OCI-M1 (cell line): Measurements from ENCODE around the gene KAT2A.

Experiments
- DNase-seq: peaks from one replicate; lab custom pipeline; 2025; lab: John Stamatoyannopoulos, UW

The KAT2A gene

DNA sequence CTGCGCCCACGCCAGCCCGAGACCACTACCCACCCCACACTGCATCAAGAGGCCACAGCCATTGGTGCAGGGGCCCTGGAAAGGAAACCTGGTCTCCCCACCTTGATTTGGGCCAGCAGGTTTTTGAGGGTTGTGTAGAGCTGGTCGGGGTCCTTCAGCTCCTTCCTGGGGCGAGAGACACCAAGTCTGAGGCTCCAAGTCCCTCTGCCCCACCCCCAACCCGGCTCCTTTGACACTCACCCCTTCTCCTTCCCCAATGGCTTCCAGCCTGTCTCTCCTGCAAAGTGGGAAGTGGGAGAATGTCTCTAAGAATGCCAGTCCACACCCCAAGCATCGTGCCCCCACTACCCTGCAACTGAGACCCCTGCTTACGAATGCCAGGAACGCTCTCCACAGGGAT is 7.0 kb downstream of the KAT2A start:
- no peak for DNase-seq

DNA sequence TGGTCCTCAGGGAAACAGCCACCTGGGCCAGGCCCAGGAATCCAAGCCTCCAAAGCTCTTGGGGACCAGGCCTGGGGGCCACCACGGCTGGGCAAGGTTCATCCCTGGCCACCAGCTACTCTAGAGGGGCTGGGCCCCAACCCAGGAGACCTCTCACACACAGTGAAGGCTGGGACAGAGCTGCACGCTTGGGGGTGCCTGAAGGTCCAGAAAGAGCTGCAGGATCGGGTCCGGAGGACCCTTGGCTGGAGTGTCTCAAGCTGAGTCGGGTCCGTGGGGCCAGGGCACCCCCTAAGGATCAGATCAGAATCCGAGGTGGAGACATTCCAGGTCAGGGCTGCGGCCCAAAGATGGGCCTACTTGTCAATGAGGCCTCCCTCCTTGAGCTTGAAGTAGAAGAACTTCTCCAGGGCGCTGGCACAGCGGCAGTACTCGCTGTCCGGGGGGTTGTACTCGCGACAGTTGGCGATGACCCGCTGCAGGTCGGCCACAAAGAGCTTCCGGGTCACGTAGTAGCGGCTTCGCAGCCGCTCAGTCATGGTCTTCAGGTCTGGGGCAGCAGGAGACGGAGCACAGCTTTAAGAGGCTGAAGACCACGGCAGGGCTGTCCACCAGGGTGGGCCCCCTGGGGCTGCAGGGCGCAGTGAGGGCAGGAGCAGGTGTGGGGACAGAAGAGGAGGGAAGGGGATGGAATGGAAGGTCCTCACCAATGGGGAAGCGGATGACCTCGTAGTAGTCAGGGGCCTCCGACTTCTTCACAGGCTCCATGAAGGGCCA is 7.7 kb downstream of the KAT2A start:
- DNase-seq: no peak

DNA sequence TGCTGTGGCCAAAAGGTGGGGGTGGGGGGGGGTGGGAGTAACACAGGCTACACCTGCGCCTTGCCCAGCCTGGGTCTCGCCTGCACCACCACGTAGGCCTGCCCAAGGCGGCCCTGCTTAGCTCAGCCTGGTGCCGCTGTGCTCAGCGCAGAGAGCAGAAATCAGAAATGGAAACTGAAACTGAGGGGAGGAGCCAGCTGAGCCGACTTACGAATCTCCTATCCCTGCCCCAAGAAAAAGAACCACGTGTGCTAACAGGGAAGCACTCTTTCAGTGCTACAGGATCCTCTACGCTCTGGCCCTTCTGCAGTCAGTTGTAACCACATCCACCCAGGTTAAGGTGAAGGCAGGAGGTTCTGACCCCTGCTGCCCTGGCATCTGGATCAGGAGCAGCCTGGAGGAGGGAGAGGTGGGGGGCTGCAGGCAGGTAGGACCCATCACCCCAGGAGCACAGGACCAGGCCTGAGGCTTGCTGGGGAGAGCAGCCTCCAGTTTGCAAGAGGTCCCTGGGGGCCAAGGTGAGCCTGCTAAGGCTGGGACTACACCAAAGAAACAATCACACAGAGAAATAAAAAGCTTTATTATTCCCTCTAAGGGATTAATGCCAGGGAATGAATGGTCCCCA is 8.5 kb downstream of the KAT2A start, which contains the start of gene DHX58:
Gene DHX58, minus strand, starts transcription at position 163 of the 625 bp plus-strand sequence. CDS start 822 bp downstream, outside the sequence.
- peak; percentile 95 for DNase-seq

DNA sequence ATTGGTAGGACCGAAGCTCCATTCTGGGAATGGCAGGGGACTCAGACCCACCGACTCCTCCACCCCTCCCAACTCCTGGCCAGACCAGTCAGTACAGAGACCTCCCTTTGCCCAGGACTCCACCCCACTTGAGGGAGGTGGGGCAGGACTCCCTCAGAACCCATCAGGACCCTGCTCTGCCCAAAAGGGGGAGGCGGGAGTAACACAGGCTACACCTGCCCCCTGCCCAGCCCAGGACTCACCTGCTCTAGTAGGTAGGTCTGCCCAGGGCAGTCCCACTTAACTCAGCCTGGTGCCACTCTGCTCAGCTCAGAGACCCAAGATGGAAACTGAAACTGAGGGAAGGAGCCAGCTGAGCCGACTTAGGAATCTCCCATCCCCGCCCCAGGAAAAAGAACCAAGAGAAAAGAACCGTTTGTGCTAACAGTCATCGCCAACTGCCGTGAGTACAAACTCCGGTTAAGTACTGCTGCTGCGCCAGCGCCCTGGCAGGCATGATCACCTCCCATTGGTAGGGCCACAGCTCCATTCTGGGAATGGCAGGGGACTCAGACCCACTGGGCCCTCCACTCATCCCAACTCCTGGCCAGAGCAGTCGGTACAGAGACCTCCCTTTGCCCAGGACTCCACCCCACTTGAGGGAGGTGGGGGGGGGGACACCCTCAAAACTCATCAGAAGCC is 9.2 kb downstream of the KAT2A start:
- DNase-seq: peak; percentile 67

DNA sequence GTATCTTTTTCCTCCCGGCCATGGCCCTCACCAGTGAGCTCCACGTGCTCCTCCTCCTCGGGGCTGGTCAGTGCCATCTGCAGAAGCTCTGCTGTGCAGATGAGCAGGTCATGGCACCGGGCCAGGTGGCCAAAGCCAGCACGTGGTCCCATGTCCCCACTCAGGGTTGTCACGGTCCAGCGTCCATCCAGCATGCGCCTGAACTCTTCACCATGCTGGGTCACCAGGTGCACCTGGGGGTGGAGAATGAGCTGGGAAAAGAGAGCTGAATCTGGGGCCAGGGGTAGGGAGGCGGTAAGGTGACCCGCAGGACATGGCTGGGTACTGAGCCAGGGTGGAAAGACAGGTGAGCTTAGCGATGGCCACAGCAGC is 9.9 kb downstream of the KAT2A start:
- no peak for DNase-seq

DNA sequence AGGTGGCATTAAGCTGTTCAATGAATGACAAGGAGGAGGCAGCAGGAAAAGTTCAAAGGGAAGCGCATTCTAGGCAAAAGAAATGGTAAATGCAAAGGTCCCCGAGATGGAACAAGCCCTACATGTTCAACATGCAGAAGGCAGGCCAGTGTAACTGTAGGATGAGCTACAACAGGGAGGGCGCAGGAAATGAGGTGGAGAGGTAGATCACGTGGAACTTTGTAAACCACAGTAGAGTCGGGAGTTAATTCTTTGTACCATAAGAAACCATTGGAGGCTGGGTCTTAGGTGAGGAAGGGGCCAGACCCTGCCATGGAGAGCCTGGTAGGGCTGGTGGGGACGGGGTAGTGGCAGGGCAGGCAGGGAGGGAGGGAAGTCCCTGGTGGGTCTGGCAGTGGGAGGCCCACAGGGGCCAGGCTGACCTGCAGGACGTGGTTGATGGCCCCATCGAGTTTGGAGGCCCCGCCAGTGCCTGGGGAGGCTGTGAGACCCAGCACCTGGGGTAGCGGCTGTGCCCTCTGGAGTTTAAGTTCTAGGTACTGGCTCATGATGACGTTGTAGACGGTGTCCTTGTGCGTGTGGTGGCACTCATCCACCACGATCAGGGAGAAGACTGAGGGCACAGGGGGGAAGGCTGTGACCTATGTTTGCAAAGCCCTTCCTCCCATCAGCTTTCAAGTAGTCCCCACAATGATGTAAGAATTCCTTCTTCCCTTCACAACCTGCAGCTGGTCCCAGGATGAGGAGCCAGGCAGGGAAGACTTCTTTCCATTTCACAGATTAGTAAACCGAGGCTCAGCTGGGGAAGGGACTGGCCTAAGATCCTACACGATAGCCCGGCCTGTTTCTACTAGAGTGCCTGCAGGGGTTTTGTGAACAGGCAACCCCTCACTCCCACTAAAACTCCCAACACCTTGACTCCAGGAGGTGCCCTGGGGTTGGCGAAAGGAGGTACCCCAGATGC is 10.6 kb downstream of the KAT2A start:
- no peak for DNase-seq

DNA sequence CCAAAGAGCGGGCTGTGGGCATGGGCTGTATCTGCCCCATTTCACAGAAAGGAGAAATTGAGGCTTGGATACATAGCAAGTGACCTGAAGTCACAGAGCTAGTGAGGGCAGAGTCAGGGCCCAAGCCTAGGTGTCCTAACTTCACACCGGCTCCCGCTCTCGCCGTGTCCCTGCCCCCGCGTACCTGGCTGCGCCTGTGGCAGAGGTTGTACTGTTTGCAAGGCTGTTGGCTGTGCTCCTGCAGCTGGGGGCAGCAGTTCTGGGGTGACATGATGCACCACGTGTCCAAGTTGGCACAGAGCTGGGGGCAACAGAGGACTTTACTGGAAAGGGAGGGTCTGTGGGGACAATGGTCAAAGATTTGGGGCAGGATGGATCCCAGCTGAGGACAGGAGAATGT is 12.1 kb downstream of the KAT2A start:
- DNase-seq: no peak

DNA sequence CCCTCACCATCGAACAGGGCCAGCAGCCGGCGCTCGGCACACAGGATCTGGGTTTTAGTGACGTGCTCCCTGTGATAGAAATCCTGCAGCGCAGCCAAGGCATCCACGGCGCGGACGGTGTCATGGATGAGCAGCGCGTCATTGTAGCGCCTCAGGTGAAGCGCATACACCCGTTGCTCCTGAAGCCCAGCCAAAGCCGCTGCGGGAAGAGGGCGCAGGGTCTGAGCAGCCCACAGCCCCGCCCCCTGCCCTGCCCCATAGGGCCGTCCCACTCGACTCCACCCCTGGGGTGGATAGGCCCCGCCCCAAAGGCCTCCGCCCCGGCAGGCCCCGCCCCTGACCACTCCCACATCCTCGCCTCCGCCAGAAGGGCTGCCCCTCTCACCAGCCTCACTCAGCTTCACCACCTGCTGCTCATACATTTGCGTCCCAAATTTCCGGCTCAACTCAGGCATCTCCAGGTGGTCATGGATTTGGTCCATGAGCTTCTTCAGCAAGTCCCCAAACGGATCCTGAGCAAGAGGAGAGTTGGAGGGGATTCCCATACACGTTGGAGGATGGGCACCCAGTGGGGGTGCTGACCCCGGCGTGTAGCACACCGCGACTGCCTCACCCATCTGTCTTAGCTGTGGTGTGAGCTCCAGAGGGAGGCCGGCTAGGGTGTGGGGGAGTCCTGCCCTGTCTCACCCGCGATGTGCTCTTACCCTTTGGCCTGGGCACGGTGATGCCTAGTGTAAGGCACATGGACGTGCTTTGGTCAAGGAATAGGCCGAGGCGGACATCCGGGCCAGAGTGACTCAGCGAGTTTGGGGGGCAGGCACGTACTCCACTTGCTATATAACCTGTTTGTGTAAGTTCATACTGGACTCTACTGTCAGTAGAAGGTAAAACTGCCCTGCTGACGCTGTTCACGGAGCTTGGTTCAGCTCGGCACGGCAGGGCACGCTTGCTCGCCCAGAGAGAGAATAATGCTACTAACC is 13.3 kb downstream of the KAT2A start:
- DNase-seq: peak; percentile 91

DNA sequence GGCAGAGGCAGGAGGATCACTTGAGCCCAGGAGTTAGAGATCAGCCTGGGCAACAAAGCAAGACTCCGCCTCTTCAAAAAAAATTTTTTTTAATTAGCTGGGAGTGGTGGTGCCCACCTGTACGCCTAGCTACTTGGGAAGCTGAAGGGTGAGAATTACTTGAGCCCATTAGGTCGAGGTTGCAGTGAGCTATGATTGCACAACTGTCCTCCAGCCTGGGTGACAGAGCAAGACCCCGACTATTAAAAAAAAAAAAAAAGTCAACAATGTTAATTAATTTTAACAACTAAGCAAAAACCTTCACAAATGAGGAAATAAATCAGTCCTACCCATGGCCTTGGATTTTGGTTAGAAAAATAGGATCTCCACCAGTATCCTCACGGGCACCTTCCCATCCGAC is 14.0 kb downstream of the KAT2A start:
- DNase-seq: no peak

DNA sequence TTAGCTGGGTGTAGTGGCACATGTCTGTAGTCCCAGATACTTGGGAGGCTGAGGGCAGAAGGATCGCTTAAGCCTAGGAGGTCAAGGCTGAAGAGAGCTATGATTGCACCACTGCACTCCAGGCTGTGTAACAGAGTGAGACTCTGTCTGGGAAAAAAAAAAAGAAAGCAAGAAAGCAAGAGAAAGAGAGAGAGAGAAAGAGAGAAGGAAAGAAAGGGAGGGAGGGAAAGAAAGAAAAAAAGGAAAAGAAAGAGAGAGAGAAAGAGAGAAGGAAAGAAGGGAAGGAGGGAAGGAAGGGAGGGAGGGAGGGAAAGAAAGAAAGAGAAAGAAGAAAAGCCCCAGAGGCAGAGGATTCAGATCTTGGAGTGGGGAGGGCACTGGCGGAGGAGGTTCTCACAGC is 15.2 kb downstream of the KAT2A start:
- DNase-seq: no peak

DNA sequence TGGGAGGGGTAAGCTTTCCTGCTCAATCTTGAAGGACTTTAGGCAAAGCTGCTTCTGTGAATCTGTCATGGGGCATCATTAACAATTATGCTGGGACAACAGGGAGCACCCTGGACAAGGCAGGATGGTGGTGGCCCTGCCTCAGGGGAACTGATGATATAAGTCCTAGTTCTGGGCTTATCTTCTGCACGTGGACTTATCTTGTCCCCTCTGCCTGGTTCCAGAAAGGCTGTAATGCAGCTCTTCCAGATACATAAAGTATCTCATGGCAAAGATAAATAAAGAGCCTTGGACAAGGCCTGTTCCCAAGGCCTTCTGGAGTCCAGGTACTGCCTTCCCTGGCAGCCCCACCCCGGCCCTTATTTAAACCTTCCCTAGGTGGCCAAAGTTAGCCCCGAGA is 16.9 kb downstream of the KAT2A start:
- no peak for DNase-seq

DNA sequence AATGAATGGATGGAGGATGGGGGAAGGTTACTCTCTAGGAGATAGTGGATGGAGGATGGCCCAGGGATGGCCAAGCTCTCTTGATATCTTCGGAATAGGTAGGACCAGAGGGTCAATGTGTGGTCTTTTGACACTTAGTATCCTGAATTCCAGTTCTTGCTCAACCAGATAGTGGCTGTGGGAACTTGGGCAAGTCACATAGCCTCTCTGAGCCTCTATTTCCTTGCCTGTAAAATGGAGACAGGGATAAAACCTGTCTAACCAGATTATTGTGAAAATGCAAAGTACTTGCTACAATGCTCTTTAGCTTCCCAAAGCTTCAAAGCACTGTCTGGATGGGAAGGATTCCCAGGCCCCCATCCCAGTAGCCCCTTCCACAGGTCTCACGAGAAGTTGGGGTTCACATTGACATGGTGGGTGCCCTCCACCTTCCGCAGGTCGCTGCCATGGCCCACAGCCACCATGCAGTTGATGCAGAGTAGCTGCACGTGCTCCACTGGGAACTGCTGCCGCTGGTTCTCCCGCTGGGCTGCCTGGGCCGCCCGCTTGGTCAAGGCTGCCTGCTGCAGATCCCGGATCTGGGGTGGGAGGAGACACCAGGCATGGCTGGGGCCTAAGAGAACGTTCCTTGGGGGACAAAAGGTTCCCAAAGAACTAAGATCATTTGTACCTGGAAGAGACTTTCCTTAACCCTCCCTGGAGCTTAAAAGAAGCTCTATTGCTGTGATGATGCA is 17.8 kb downstream of the KAT2A start:
- no peak for DNase-seq

DNA sequence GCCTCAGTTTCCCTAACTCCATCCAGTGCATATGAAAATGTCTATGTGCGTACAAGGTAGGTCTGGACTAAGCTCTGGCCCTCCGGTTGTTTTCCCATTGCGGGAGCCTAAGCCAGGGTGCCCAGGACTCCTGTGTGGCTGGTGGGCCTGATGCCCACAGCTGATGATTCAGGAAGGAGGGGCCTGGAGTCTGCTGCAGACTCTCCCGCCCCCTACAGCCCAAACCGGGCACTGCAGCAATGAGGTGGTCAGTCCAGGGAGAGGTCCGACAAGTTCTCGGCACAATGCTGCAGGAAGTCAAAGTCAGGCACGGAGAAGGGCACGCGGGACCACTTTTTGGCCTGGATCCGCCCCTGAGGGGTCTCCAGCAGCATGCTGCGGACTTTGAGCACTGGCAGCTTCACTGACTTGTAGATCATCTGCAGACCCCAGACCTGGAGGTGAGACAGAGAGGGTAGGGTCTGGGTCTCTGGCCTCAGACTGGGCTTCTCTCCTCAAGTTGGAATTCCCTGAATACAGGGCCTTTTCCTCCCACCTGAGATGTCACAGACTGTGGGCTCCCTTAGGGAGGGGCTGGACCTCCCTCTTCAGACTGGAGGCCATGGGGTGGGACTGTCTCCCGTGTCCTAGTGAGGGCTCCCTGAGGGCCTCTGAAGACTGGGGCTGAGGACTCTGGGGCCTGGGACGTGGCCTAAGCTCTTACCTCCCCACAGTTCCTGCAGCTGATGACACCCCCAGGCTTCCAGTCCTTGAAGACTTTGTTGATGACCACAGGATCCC is 19.5 kb downstream of the KAT2A start:
- DNase-seq: peak; percentile 85

DNA sequence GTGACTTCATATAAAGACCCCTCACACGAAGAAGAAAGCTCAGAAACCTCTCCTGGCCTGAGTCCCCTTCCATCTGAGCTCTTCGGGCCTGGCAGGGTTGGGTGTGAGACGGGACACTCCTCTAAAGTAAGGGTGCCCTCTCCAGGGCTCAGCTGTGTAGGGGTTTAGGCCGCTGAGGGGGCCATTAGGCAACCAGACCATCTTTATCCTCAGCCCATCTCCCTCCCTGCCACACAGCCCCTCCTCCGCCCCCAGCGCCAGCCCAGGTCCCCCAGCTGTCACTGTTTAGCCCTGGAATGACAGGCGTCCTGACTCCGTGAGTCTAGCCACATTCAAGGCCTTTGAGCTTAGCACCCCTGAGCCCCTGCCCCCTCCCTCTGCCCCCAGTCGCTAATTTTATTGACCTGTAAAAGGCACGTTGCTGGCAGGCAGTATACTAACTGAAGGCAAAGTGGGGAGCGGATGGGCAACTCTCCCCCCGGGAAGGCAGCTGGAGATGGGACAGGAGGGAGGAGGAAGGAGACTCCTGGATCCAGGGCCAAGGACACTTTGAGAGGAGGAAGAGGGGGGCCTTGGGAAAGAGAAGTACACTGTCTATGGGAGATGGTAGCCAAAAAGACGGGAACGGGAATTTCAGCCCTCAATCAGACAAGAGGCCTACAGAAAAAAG is 22.3 kb downstream of the KAT2A start:
- DNase-seq: no peak

DNA sequence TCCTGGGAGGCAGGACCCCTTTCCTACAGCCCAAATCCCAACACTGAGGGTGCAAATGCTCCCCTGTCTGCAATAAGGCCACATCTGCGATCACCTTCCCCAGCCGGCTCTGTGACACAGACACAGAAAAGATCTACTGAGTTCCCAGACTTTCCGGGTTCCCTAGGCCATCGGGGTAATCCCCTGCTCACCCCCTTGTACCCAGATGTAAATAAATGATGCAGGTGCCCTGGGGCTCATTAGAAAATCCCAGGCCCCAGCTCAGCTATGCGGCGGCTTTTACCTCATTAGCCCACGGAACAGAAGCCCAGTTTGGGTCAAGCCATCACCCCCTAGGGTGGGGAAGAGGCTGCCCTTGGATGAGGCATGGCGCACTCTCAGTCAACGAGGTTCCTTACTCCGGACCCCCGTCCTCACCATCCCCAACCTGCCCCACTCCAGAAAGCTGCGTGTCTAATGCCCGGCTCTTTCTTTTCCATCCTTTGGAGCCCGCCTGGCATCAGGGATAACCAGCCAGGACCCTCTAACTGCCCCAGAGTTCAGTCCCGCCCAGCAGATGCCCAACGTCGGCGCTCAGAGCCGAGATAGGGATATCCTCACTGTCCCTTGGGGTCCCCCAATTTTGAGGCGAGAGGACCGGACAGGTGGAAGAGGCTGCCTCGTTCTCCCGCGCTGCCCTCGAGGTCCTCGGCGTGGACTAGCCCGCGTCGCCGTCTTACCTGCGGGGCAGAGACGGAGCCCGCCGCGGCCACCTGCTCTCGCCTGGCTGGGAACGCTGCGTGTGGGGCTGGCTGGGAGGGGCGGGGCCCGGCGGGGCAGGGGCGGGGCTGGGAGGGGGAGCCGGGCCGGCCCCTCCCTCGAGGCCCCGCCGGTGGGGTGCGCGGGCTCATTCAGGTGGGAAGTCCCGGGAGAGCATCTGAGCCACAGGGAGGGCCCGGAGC is 23.2 kb downstream of the KAT2A start, which contains the start of gene ZNF385C:
Gene ZNF385C, minus strand, starts transcription at position 783 of the 941 bp plus-strand sequence. CDS start 35,417 bp downstream, outside the sequence.
- no peak for DNase-seq

DNA sequence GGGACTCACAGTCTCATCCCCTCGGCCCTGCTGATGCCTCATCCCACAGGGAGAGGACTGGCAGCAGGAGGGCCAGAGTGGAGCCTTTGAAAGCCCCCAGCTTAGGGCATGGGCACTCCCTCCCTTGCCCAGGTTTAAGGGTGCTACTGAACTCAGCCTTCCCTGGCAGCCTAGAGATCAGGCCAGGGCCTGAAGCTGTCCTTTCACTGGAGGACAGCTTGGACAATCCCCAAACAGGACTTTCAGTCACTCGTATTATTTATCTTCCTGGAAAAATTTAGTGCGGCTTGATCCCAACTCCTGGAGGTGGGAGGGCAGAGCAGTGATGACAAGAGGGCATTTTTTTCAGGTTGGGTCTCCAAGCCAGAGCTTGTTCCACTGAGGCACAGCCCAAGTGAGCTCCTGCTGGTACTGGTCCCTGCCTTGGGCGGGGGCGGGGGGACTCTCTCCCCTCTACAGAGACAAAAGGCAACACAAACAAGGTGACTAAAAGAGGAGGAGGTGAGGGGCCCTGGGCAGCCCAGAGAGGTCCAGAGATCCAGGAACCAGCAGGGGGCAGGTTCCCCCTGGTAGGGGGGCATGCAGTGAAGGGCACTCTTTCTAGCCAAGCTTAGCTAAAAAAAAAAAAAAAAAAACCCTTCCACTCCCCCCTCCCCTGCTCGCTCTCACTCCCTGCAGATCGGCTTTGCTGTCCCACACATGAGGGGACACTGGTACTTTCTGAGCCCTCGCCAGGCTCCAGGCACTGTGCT is 24.6 kb downstream of the KAT2A start:
- no peak for DNase-seq
